ENCODE measurements around the gene PACRG. TPM values are rescaled to one million over a fixed set of nuclear protein-coding genes. Genes with fewer than 3 reads are reported as not detected.

PACRG gene
- total RNA-seq, 1 experiment from 2014 or later: not detected

DNA sequence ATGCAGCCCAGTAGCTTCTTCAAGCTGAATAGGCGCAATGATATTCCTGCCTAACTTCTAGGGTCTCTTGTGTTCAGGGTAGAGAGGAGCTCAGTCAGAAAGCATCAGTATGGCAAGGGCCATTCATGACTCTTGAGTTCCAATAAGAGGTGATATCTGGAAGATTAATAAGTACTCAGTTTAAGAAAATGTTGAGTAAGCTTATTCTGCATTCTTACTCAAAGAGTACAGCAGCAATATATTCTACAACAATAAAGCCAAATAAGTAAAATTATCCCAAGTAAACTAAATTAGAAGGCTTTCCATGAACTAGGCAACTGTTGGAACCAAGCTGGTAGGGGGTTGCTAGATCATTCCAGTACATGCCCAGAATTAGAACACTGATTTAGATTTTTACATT, 303.2 kb downstream of the PACRG start:
- H3K27ac ChIP-seq: no peak overlapping the region
- DNase-seq: no peak
- no peaks in the 10 kb centered on the region for H3K27me3 ChIP-seq
- no peaks in the 10 kb centered on the region for H3K4me1 ChIP-seq
- H3K9me3 ChIP-seq (replicated peaks): no peaks in the 10 kb centered on the region
- H3K36me3 ChIP-seq: no peaks in the 10 kb centered on the region
- no peak overlapping the region for H3K4me3 ChIP-seq

DNA sequence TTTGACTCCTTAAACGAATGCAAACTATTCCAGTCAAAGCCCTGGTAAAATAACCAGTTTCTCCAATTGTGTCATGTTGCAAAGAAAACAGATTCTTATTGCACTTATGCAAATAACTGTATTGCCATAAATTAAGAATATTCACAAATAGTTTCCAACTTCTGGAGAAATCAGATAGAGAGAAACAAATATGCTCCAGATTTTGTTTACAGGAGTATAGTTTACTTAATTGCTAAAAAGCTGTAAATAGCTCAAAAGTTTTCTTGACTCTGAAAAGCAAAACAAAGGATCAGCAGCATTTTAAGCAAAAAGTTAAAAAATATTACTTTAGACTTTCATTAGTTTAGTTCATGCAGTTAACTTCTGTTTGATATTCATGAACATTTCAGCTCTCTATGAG, 304.2 kb downstream of the PACRG start:
- H3K27ac ChIP-seq: no peak overlapping the region
- no peak for DNase-seq

DNA sequence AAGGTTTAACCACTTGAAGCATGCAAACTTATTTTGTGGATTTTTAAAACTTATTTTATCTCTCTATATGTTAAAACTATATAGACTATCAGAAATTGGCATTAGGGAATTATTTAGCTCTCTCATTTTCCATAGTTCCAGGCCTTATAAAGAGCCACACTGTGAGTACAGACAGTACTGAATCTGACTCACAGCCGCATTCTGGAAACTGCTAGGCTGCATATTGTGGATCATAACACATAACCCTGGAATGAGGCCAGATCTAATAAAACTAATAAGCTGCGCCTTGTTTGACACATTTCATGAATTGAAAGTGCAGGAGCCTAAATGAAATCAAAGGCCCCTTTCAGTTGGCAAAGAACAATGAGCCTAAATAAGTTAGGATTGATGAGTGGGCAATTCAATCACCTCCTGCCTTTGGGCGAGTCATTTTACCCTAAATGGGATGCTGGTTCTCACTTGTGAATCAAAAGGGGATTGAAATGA, 308.4 kb downstream of the PACRG start:
- Histone ChIP-seq H3K4me1 (no peaks in the 10 kb centered on the region), H3K36me3 (no peaks in the 10 kb centered on the region)

More for the DNA sequence above, 304.2 kb downstream of the PACRG start:
- Histone ChIP-seq H3K27me3 (no peaks in the 10 kb centered on the region), H3K36me3 (no peaks in the 10 kb centered on the region), H3K9me3 (replicated peaks) (no peaks in the 10 kb centered on the region), H3K4me3 (no peak overlapping the region), H3K4me1 (no peaks in the 10 kb centered on the region)

DNA sequence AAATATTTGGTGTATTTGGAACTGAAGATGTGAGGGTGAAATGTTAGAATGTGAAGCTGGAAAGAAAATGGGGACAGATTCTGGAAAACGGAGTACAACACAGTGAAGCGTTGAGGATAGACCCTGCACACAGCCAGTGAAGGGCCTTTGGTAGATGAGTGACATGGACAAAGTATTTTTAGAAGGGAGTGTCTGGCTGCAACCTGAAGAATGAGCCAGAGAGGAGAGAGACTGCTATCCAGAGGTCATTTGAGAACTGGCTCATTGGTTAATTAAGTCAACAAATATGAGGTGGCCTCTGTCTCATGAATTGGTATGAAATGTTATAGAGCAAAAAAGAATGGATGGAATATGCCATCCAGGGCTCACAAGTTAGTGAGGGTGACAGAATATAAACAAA, 310.5 kb downstream of the PACRG start:
- Histone ChIP-seq H3K27me3 (no peaks in the 10 kb centered on the region), H3K4me3 (no peak overlapping the region), H3K9me3 (replicated peaks) (no peaks in the 10 kb centered on the region), H3K27ac (no peak overlapping the region), H3K36me3 (no peaks in the 10 kb centered on the region), H3K4me1 (no peaks in the 10 kb centered on the region)
- DNase-seq: no peak

More for the DNA sequence above, 308.4 kb downstream of the PACRG start:
- Histone ChIP-seq H3K27me3 (no peaks in the 10 kb centered on the region), H3K27ac (no peak overlapping the region), H3K9me3 (replicated peaks) (no peaks in the 10 kb centered on the region), H3K4me3 (no peak overlapping the region)
- DNase-seq: no peak

DNA sequence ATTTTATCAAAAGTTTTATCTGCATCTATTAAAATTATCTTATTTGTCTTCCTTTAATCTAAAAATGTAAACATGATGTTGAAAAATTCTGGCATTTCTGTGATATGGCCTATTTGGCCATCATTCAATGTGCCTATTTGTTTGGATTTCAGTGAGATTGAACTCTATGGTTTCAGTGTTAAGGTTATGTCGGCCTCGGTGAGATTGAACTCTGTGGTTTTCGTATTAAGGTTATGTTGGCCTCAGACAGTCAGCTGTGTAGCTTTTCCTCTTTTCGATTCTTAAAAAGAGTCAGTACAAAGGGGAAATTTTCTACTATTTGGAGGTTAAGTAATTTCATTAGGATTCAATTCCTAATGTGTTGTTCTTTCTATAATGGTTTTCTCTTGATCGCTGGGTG, 320.6 kb downstream of the PACRG start:
- no peaks in the 10 kb centered on the region for H3K27me3 ChIP-seq
- H3K4me1 ChIP-seq: no peaks in the 10 kb centered on the region
- no peaks in the 10 kb centered on the region for H3K9me3 ChIP-seq (replicated peaks)
- no peak for DNase-seq
- no peak overlapping the region for H3K27ac ChIP-seq
- no peaks in the 10 kb centered on the region for H3K36me3 ChIP-seq
- no peak overlapping the region for H3K4me3 ChIP-seq

DNA sequence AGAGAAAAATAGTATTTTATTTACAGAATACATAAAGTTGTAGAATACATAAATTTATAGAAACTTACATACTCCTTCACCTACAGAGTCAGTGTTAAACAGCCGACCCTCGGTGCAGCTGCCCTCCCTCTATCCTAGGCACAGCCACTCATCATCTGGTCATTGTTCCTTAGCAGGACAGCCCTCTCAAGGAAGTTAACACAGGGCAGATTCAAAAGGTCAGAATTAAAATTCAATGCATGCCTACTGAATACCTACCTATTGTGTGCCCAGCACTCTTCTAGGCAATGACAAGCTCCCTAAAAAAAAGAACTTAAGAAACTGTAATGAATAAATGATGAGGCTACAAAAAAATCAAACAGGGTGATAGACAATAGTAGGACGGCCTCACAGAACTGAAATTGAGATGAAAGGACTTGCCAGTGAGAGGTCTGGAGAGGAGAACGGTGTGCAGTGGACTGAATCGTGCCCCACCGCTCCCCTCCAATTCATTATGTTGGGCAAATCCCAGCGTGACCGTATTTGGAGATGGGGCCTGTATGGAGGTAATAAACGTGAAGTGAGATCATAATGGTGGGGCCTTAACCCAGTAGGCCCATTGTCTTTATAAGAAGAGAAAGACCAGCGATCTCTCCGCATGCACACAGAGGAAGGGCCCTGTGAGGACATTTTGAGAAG, 326.0 kb downstream of the PACRG start:
- Histone ChIP-seq H3K27me3 (no peaks in the 10 kb centered on the region), H3K36me3 (no peaks in the 10 kb centered on the region), H3K4me3 (no peak overlapping the region), H3K9me3 (replicated peaks) (no peaks in the 10 kb centered on the region), H3K4me1 (no peaks in the 10 kb centered on the region), H3K27ac (no peak overlapping the region)
- DNase-seq: no peak

DNA sequence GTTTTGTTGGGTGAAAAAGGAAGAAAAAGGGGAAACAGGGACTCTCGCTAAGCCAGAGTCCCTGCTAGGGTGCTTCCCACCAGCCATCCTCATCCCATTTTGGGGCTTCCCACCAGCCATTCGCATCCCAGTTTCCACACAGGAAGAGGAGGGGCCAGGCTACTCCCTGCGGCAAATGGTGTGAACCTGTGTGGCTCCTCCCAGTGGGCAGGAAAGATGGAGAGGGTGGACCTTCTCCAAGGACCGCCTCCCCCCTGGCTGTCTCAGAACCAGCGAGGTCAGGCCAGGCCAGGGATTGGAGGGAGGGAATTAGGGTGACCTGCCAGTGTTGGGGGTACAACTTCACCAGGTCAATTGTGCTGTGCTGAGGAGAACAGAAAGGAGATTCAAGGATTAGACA, 326.9 kb downstream of the PACRG start:
- H3K4me1 ChIP-seq: no peaks in the 10 kb centered on the region
- H3K9me3 ChIP-seq (replicated peaks): no peaks in the 10 kb centered on the region
- no peak overlapping the region for H3K4me3 ChIP-seq
- no peak overlapping the region for H3K27ac ChIP-seq
- H3K27me3 ChIP-seq: no peaks in the 10 kb centered on the region
- H3K36me3 ChIP-seq: no peaks in the 10 kb centered on the region
- DNase-seq: peak in 1 of 2 experiments; percentile 19

DNA sequence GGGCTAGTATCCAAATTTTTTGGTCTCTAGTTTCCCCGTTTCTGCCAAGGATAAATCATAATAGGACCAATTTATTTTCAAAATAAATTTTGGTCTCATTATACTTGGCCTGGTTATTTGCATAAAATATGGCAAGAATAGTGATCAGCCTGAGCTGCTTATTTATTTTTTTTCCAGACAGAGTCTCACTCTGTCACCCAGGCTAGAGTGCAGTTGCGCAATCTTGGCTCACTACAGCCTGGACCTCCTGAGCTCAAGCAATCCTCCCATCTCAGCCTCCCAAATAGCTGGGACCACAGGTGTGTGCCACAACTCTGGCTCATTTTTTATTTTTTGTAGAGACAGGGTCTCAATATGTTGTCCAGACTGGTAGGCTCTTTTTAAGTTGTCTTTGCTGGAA, 329.5 kb downstream of the PACRG start:
- Histone ChIP-seq H3K36me3 (no peaks in the 10 kb centered on the region), H3K4me3 (no peak overlapping the region), H3K27me3 (no peaks in the 10 kb centered on the region), H3K27ac (no peak overlapping the region), H3K4me1 (no peaks in the 10 kb centered on the region), H3K9me3 (replicated peaks) (no peaks in the 10 kb centered on the region)
- no peak for DNase-seq

DNA sequence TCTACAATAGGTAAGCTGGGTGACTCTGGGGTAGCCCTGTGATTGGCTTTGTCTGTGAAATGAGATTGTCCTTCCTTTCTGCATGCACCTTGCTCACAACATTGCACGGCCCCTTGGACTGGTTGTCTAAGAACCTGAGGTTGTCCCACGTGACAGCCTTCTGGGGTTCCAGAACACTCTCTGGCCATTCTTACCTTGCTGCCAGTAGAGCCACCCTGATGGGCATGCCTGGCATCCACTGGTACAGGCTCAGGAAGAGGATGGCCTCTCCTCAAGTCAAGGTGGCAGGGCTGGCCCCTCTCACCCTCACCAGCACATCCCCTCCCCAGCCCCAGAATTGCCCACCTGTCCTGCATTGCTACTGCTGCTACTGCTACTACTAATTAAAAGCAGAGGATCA, 335.0 kb downstream of the PACRG start:
- no peak overlapping the region for H3K27ac ChIP-seq
- no peaks in the 10 kb centered on the region for H3K27me3 ChIP-seq
- DNase-seq: no peak
- H3K36me3 ChIP-seq: no peaks in the 10 kb centered on the region
- no peaks in the 10 kb centered on the region for H3K4me1 ChIP-seq
- no peaks in the 10 kb centered on the region for H3K9me3 ChIP-seq (replicated peaks)
- no peak overlapping the region for H3K4me3 ChIP-seq

DNA sequence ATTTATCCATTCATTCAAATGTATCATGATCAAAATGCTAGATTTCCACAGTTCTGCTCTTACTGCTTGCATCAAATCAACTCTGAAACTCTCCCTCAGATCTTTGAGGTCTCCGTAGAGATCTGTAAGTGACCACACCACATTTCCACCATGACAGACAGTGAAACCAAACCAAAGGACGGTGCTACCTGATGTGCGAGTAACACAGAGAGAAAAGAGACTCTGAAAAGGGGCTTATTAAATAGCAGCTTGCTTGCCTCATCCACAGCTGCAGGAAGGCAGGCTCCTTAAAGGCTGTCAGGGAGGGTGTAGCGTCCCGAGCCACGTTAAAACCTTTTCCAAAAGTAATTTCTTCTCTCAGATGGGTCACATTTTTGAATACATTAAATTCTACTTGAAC, 335.8 kb downstream of the PACRG start:
- H3K4me3 ChIP-seq: no peak overlapping the region
- H3K27ac ChIP-seq: no peak overlapping the region
- H3K36me3 ChIP-seq: no peaks in the 10 kb centered on the region
- H3K27me3 ChIP-seq: no peaks in the 10 kb centered on the region
- H3K4me1 ChIP-seq: no peaks in the 10 kb centered on the region
- no peaks in the 10 kb centered on the region for H3K9me3 ChIP-seq (replicated peaks)
- DNase-seq: no peak

DNA sequence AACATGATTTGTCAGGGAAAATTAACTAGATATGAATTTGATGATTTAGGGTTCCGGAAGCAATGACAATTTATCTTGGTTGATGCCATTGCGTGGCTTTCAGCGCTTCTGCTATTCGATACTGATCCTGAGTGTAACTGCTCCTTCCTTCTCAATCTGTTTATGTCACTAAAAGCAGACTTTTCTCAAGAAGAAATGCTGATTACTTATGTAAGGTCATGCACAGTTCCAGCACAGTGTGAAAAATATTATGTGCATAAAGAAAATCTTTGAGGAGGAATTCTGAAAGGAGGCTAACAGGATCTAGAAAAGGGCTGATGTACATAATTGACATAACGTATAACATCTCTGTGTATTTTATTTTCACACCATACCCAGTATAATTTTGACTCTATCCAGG, 336.6 kb downstream of the PACRG start:
- H3K4me3 ChIP-seq: no peak overlapping the region
- no peak for DNase-seq
- no peaks in the 10 kb centered on the region for H3K9me3 ChIP-seq (replicated peaks)
- no peak overlapping the region for H3K27ac ChIP-seq
- no peaks in the 10 kb centered on the region for H3K27me3 ChIP-seq
- no peaks in the 10 kb centered on the region for H3K4me1 ChIP-seq
- no peaks in the 10 kb centered on the region for H3K36me3 ChIP-seq

DNA sequence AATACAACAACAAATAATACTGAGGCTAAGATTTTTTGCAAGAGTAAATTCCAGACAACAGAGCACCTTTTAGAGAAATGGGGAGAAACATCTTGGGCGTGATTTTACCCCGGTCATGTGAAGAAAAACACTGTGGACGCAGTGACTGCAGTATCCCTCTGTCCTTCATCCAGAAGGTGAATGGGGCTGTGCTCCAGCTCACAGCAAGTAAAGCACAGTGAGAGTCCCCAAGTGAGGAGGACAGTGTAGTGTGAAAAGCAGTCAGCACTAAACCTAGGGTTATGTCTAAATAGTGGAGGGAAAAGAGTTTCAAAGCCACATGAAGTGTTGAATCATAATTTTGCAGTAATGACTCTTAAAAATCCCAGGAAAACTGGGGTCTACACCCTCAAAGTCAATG, 338.4 kb downstream of the PACRG start:
- Histone ChIP-seq H3K27me3 (no peaks in the 10 kb centered on the region), H3K4me3 (no peak overlapping the region), H3K27ac (no peak overlapping the region), H3K36me3 (no peaks in the 10 kb centered on the region), H3K9me3 (replicated peaks) (no peaks in the 10 kb centered on the region), H3K4me1 (no peaks in the 10 kb centered on the region)
- no peak for DNase-seq

DNA sequence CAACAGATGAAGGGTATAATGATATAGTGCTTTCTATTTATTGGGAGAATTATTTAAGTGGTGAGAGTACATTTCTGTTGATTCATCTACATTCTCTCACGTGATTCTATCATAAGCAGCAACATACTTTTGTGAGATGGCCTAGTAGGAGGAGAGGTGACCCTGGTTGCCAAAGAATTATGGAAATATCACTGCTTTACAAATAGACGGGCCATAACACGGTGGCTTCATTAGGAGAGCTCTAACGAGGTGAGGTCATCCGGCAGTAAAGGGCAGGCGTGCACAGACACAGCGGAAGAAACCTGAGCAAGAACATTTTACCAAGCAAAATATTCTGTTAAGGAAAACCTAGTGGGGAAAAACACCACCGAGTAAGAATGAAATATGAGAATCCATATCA, 349.4 kb downstream of the PACRG start:
- DNase-seq: no peak
- no peak overlapping the region for H3K4me3 ChIP-seq

DNA sequence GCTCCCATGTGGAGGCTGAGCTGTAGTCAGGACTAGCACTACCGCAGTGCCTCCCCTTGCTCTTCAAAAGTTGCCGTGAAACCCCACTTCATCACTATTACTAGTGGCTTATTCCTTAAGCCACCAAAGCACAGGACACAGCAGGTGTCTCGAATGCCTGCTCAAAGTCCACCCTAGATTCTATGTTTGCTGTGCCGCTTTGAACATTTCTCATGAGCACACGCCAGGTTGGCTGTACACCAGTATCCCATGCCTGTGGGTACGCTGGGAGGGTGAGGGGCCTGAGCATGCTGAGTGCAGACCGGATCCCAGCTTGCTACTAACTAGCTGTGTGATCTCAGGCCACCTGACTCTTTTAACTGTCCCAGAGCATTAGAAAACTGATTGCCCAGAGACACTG, 350.9 kb downstream of the PACRG start:
- Histone ChIP-seq H3K4me1 (no peaks in the 10 kb centered on the region), H3K36me3 (no peaks in the 10 kb centered on the region), H3K9me3 (replicated peaks) (no peaks in the 10 kb centered on the region), H3K27ac (no peak overlapping the region), H3K27me3 (no peaks in the 10 kb centered on the region), H3K4me3 (no peak overlapping the region)
- DNase-seq: no peak

More for the DNA sequence above, 349.4 kb downstream of the PACRG start:
- Histone ChIP-seq H3K27me3 (no peaks in the 10 kb centered on the region), H3K4me1 (no peaks in the 10 kb centered on the region), H3K9me3 (replicated peaks) (no peaks in the 10 kb centered on the region), H3K36me3 (no peaks in the 10 kb centered on the region), H3K27ac (no peak overlapping the region)

DNA sequence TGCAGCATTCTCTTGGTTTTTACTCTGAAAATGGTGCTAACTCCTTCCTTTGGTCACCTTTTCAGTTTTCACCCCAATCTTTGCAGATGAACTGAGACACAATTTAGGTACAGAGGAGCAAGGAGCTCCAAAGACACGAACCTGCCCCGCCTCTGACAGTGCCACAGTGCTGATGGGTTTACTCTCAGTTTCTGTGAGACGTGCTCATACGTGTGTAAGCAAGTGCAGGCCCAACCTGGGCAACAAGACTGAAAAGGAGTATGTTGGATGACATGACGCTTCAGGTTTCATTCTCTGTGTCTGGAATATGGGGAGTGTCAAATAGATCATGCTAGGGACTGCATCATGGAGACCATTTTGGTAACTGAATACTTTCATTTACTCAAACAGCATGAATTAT, 352.5 kb downstream of the PACRG start:
- Histone ChIP-seq H3K27ac (no peak overlapping the region), H3K4me3 (no peak overlapping the region), H3K9me3 (replicated peaks) (no peaks in the 10 kb centered on the region), H3K36me3 (no peaks in the 10 kb centered on the region), H3K4me1 (no peaks in the 10 kb centered on the region), H3K27me3 (no peaks in the 10 kb centered on the region)
- DNase-seq: no peak

DNA sequence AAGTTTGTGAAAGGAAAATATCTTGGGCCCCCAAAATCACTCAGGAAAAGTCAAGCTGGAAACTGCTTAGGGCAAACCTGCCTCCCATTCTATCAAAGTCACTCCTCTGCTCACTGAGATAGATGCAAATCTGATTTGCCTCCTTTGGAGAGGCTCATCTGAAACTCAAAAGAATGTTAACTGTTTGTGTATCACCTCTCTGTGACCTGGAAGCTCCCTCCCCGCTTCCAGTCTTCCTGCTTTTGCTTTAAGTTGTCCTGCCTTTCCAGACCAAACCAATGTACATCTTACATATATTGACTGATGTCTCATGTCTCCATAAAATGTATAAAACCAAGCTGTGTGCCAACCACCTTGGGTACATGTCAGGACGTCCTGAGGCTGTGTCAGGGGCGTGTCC, 355.4 kb downstream of the PACRG start:
- Histone ChIP-seq H3K27me3 (no peaks in the 10 kb centered on the region), H3K4me3 (no peak overlapping the region), H3K4me1 (no peaks in the 10 kb centered on the region)

More for the DNA sequence above, 355.4 kb downstream of the PACRG start:
- H3K27ac ChIP-seq: no peak overlapping the region
- no peaks in the 10 kb centered on the region for H3K9me3 ChIP-seq (replicated peaks)
- H3K36me3 ChIP-seq: no peaks in the 10 kb centered on the region
- DNase-seq: no peak
